Endothelial cell of umbilical vein (primary cell): ENCODE results near the gene ZC3H15. TPM values are rescaled to one million over a fixed set of nuclear protein-coding genes. Genes with fewer than 3 reads are reported as not detected.

Source experiments
- BruUV-seq: library from RNA; stranded (reverse); fragments of 400-500 nt; replicated peaks from 2 replicates; lab custom pipeline; 2021; lab: Mats Ljungman, UMichigan
- CTCF ChIA-PET: fragments of 300-600, 350-600 bp; sonication (Branson Sonifier 250); formaldehyde crosslinking; loops from one replicate; lab custom pipeline; 2021; ENCODE audit warnings: antibody characterized with exemption, inconsistent platforms; lab: Charles Lee
- POLR2A ChIA-PET: fragments of 300-600, 350-600 bp; sonication (Branson Sonifier 250); formaldehyde crosslinking; loops from one replicate; lab custom pipeline; 2021; ENCODE audit warnings: antibody characterized with exemption, inconsistent platforms; lab: Charles Lee
- DNase-seq: peaks from one replicate; pipeline ENCODE4 v3.0.0-alpha.2; 2011; ENCODE audit warnings: low read depth, low spot score
- FAIRE-seq: peaks from 2 replicates; lab custom pipeline; 2011; peaks lifted over from hg19 to GRCh38; lab: Jason Lieb, UNC
- H2AFZ ChIP-seq: 2 replicates; pipeline ENCODE4 v1.6.0; 2012; ENCODE audit warnings: low read depth, low read length, control low read depth, inconsistent platforms
- H3K27ac ChIP-seq: 2 replicates; pipeline ENCODE4 v1.5.1; 2011; ENCODE audit warnings: low read depth, mild to moderate bottlenecking, control low read depth, low read length, moderate library complexity; ENCODE audit not compliant: insufficient read depth
- H3K27me3 ChIP-seq, 2 experiments: 2 replicates each; pipeline versions ENCODE4 v1.6.0 to v1.6.1; 2011; ENCODE audit warnings: low read length in 2 of 2, mixed read lengths in 1 of 2; ENCODE audit not compliant: control insufficient read depth in 2 of 2, insufficient read depth in 2 of 2
- H3K36me3 ChIP-seq, 2 experiments: 2 replicates in 1 of 2; 3 replicates in 1 of 2; pipeline ENCODE4 v1.5.1; 2011; ENCODE audit warnings: low read length in 2 of 2, mild to moderate bottlenecking in 1 of 2, moderate library complexity in 1 of 2; ENCODE audit not compliant: control insufficient read depth in 2 of 2, insufficient read depth in 2 of 2; ENCODE audit errors: extremely low read depth in 1 of 2
- H3K4me1 ChIP-seq: 3 replicates; pipeline ENCODE4 v1.5.1; 2011; ENCODE audit warnings: mild to moderate bottlenecking, low read length; ENCODE audit not compliant: control insufficient read depth, insufficient read depth; ENCODE audit errors: extremely low read depth
- H3K4me2 ChIP-seq: 2 replicates; pipeline ENCODE4 v1.6.1; 2011; ENCODE audit warnings: low read length, control low read depth, mixed read lengths; ENCODE audit not compliant: insufficient read depth
- H3K4me3 ChIP-seq, 3 experiments: fragments of 200-600 bp in 1 of 3; sonication (generic), shearing (Covaris generic) in 1 of 3; replicated peaks in 1 of 3; 2 replicates each; pipeline ENCODE4 v1.5.1; 2011 to 2016; ENCODE audit warnings: control low read depth in 3 of 3, low read length in 3 of 3, mild to moderate bottlenecking in 2 of 3, inconsistent platforms in 1 of 3, low read depth in 1 of 3, moderate library complexity in 1 of 3; ENCODE audit not compliant: insufficient read depth in 1 of 3
- H3K79me2 ChIP-seq: 2 replicates; pipeline ENCODE4 v1.6.0; 2012; ENCODE audit warnings: low read length, inconsistent platforms; ENCODE audit not compliant: control insufficient read depth, insufficient read depth
- H3K9ac ChIP-seq: replicated peaks from 2 replicates; pipeline ENCODE3; 2011; ENCODE audit warnings: low read length, control low read depth; ENCODE audit not compliant: insufficient read depth; ENCODE audit errors: extremely low read depth
- H3K9me1 ChIP-seq: replicated peaks from 3 replicates; pipeline ENCODE4 v1.6.0; 2011; ENCODE audit warnings: mild to moderate bottlenecking, low read length; ENCODE audit not compliant: control insufficient read depth, insufficient read depth; ENCODE audit errors: extremely low read depth
- H3K9me3 ChIP-seq: replicated peaks from 2 replicates; pipeline ENCODE4 v1.5.1; 2012; ENCODE audit warnings: low read length, inconsistent platforms; ENCODE audit not compliant: control insufficient read depth, insufficient read depth
- H4K20me1 ChIP-seq: replicated peaks from 2 replicates; pipeline ENCODE3; 2011; ENCODE audit warnings: mild to moderate bottlenecking, low read length; ENCODE audit not compliant: control insufficient read depth, insufficient read depth; ENCODE audit errors: extremely low read depth
- EZH2 ChIP-seq: IDR thresholded peaks from 2 replicates; pipeline ENCODE4 v1.6.1; 2012; ENCODE audit warnings: borderline replicate concordance, low read depth, mild to moderate bottlenecking, moderate library complexity, low read length, inconsistent platforms; ENCODE audit not compliant: severe bottlenecking
- FOS ChIP-seq: IDR thresholded peaks from 2 replicates; pipeline ENCODE4 v1.6.1; 2011; ENCODE audit warnings: mild to moderate bottlenecking, low read length, moderate library complexity, borderline replicate concordance; ENCODE audit not compliant: insufficient read depth
- GATA2 ChIP-seq: IDR thresholded peaks from 2 replicates; pipeline ENCODE4 v1.7.0; 2011; ENCODE audit warnings: low read depth, mild to moderate bottlenecking, moderate library complexity, mixed read lengths, low read length; ENCODE audit not compliant: insufficient read length, insufficient read depth
- JUN ChIP-seq: IDR thresholded peaks from 2 replicates; pipeline ENCODE4 v1.6.1; 2011; ENCODE audit warnings: borderline replicate concordance, low read depth; ENCODE audit not compliant: insufficient read length, insufficient read depth
- MYC ChIP-seq: IDR thresholded peaks from one replicate; pipeline ENCODE4 v1.6.1; 2011; ENCODE audit warnings: mild to moderate bottlenecking, low read depth, low read length
- POLR2A ChIP-seq: IDR thresholded peaks from 2 replicates; pipeline ENCODE4 v1.6.1; 2012; ENCODE audit warnings: low read depth, mild to moderate bottlenecking, control low read depth, low read length
- POLR2AphosphoS5 ChIP-seq: IDR thresholded peaks from 2 replicates; pipeline ENCODE4 v1.6.1; 2012; ENCODE audit warnings: low read depth, mild to moderate bottlenecking, control low read depth, low read length, moderate library complexity; ENCODE audit not compliant: insufficient read depth
- dilution Hi-C: fragments of 300-500 bp; cut with MboI; formaldehyde crosslinking; loops from one replicate; pipeline ENCODE4 v1.15.0; 2019; ENCODE audit warnings: low sequenced_read_pairs; ENCODE audit not compliant: extremely low pct_ligation_motif_present
- intact Hi-C: fragments of 100-400 bp; cut with micrococcal nuclease; formaldehyde crosslinking; loops from one replicate; pipeline ENCODE4 v1.10.0; 2022
- polyA plus RNA-seq, 4 experiments: library from polyadenylated mRNA; depleted of rRNA in 3 of 4; stranded (reverse) in 3 of 4; unstranded in 1 of 4; fragments of >200 nt; gene quantifications; 2 replicates each; pipeline versions ENCODE4 v1.2.1 to v1.2.3, GENCODE V29; 2011 to 2012; ENCODE audit warnings: missing spikeins in 1 of 4
- total RNA-seq: library from RNA; stranded (reverse); gene quantifications from 2 replicates; pipeline ENCODE4 v1.2.3, GENCODE V29; 2021
- TF ChIP-seq, protein P1 (sequence below), 2 donors: IDR thresholded peaks; 1 replicate in 1 of 2; 2 replicates in 1 of 2; pipeline ENCODE4 v1.5.1; 2011; ENCODE audit warnings: low read length in 2 of 2, mild to moderate bottlenecking in 2 of 2, moderate library complexity in 2 of 2, control low read depth in 1 of 2, inconsistent platforms in 1 of 2, low read depth in 1 of 2; ENCODE audit not compliant: insufficient read depth in 1 of 2; ENCODE audit errors: extremely low read depth in 1 of 2
- TF ChIP-seq, protein P2 (sequence below): IDR thresholded peaks from 2 replicates; pipeline ENCODE4 v1.6.1; 2011; ENCODE audit not compliant: insufficient read depth, insufficient read length

Gene ZC3H15
- total and polyA plus RNA-seq, 2 donors (not counting 3 experiments of a cell fraction or from before 2014, with no cell fraction given) = 24.1 to 65.1 TPM

DNA sequence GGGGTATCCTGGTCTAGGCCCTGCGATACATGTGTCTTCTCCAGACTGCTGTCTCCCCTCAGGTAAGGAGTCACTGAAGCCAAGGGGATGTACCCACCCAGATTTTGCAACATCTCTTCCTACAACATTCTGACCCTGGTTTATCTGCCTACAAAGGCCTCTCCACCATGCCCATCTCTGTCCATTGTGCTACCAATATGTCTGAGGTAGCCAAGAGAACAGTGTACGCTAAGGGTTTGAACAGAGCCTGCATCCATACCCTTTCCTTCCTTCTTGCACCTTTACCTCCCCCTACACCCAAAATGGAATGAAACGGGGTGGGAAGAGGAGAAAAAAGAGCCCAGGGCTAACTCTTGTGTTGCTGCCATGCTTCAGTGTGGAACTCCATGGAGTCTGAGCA lies 11.9 kb downstream of the ZC3H15 start:
- no peak for DNase-seq
- H4K20me1 ChIP-seq = peaks cover 4% of the 10 kb centered on the region
- H3K4me1 ChIP-seq = no peaks in the 10 kb centered on the region
- H3K9me1 ChIP-seq = no peaks in the 10 kb centered on the region
- POLR2A ChIA-PET = no interaction called here
- H3K36me3 ChIP-seq = peaks cover 9 to 13% of the 10 kb centered on the region in 2 experiments
- no peak overlapping the region for H3K9ac ChIP-seq
- H3K4me2 ChIP-seq = no peak overlapping the region
- no peak overlapping the region for H2AFZ ChIP-seq
- intact Hi-C loops (no loop called here), dilution Hi-C loops (no loop called here)
- FAIRE-seq = no peak
- no peaks in the 10 kb centered on the region for H3K9me3 ChIP-seq
- CTCF ChIA-PET = no interaction called here
- no TSS peak for BruUV-seq
- H3K4me3 ChIP-seq = no peak overlapping the region
- TF ChIP-seq EZH2 = no peak
- TF ChIP-seq POLR2AphosphoS5 = no peak
- no peak for TF ChIP-seq MYC
- TF ChIP-seq GATA2 = no peak
- TF ChIP-seq JUN = no peak
- TF ChIP-seq, protein P1, sequence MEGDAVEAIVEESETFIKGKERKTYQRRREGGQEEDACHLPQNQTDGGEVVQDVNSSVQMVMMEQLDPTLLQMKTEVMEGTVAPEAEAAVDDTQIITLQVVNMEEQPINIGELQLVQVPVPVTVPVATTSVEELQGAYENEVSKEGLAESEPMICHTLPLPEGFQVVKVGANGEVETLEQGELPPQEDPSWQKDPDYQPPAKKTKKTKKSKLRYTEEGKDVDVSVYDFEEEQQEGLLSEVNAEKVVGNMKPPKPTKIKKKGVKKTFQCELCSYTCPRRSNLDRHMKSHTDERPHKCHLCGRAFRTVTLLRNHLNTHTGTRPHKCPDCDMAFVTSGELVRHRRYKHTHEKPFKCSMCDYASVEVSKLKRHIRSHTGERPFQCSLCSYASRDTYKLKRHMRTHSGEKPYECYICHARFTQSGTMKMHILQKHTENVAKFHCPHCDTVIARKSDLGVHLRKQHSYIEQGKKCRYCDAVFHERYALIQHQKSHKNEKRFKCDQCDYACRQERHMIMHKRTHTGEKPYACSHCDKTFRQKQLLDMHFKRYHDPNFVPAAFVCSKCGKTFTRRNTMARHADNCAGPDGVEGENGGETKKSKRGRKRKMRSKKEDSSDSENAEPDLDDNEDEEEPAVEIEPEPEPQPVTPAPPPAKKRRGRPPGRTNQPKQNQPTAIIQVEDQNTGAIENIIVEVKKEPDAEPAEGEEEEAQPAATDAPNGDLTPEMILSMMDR (IDR thresholded peaks at IDR 0.05; ENCODE audit: extremely low read depth in 1 of 2, insufficient read depth in 1 of 2, low read depth in 1 of 2, low read length in 2 of 2) = no peak
- no peak for TF ChIP-seq FOS
- TF ChIP-seq, protein P2, sequence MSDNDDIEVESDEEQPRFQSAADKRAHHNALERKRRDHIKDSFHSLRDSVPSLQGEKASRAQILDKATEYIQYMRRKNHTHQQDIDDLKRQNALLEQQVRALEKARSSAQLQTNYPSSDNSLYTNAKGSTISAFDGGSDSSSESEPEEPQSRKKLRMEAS = no peak
- TF ChIP-seq POLR2A = no peak
- H3K79me2 ChIP-seq = peaks cover 65% of the 10 kb centered on the region
- no peaks in the 10 kb centered on the region for H3K27me3 ChIP-seq
- H3K27ac ChIP-seq = no peak overlapping the region
